Panc1 (cell line): ENCODE results near the gene DELE1. TPM values are rescaled to one million over a fixed set of nuclear protein-coding genes. Genes with fewer than 3 reads are reported as not detected.

Experiments
- ATAC-seq: fragments of 200-7000 bp; cut with Tn5 transposase; 2 replicates; pipeline ENCODE4 v1.9.1; 2020; ENCODE audit warnings: mild to moderate bottlenecking, moderate library complexity
- BruUV-seq: library from RNA; stranded (reverse); fragments of 400-500 nt; replicated peaks from 2 replicates; lab custom pipeline; 2021; lab: Mats Ljungman, UMichigan
- CTCF ChIA-PET: fragments of 300-600 bp; sonication (Branson Sonifier 250); formaldehyde crosslinking; loops from one replicate; lab custom pipeline; 2022; ENCODE audit warnings: antibody characterized with exemption; lab: Charles Lee
- POLR2A ChIA-PET: fragments of 300-600 bp; sonication (Branson Sonifier 250); formaldehyde crosslinking; loops from one replicate; lab custom pipeline; 2022; ENCODE audit warnings: antibody characterized with exemption; lab: Charles Lee
- DNase-seq: peaks from one replicate; pipeline ENCODE4 v3.0.0-alpha.2; 2010; ENCODE audit warnings: low read depth, low spot score
- H3K27ac ChIP-seq: 2 replicates; pipeline ENCODE4 v1.5.1; 2011; ENCODE audit warnings: mild to moderate bottlenecking, low read length, inconsistent platforms
- H3K27me3 ChIP-seq: fragments of 200-500 bp; sonication (Bioruptor generic); 2 replicates; pipeline ENCODE4 v1.6.0; 2014; ENCODE audit warnings: low read length, inconsistent platforms; ENCODE audit not compliant: control insufficient read depth, insufficient read depth
- H3K36me3 ChIP-seq: fragments of 200-500 bp; sonication (Bioruptor generic); 2 replicates; pipeline ENCODE4 v1.5.1; 2014; ENCODE audit warnings: inconsistent platforms, mild to moderate bottlenecking, low read length, moderate library complexity; ENCODE audit not compliant: control insufficient read depth, insufficient read depth
- H3K4me1 ChIP-seq: 2 replicates; pipeline ENCODE4 v1.5.1; 2011; ENCODE audit warnings: inconsistent platforms, mild to moderate bottlenecking, low read length, moderate library complexity; ENCODE audit not compliant: control insufficient read depth, insufficient read depth
- H3K4me3 ChIP-seq, 2 experiments: 2 replicates each; pipeline ENCODE4 v1.5.1; 2011 to 2012; ENCODE audit warnings: low read depth in 2 of 2, low read length in 2 of 2, mild to moderate bottlenecking in 2 of 2, inconsistent platforms in 1 of 2, moderate library complexity in 1 of 2
- H3K9me3 ChIP-seq: fragments of 200-500 bp; sonication (Bioruptor generic); 2 replicates; pipeline ENCODE4 v1.5.1; 2014; ENCODE audit warnings: low read depth, mild to moderate bottlenecking, inconsistent platforms, low read length, moderate library complexity; ENCODE audit not compliant: control insufficient read depth, insufficient read depth
- POLR2AphosphoS5 ChIP-seq: IDR thresholded peaks from 2 replicates; pipeline ENCODE4 v1.6.1; 2012; ENCODE audit warnings: mild to moderate bottlenecking, low read depth, low read length, moderate library complexity
- SIN3A ChIP-seq: IDR thresholded peaks from 2 replicates; pipeline ENCODE4 v1.6.1; 2012; ENCODE audit warnings: low read depth, mild to moderate bottlenecking, low read length, moderate library complexity, borderline replicate concordance; ENCODE audit not compliant: insufficient read depth
- TCF7L2 ChIP-seq: IDR thresholded peaks from 2 replicates; pipeline ENCODE4 v1.6.1; 2011; ENCODE audit warnings: mild to moderate bottlenecking, low read depth, low read length, inconsistent platforms
- in situ Hi-C: cut with HindIII; loops from 2 replicates; pipeline ENCODE4 v1.10.0; 2016; ENCODE audit warnings: low sequenced_read_pairs, low pct_unique_long_range_greater_than_20kb
- intact Hi-C: fragments of 100-400 bp; cut with micrococcal nuclease; formaldehyde crosslinking; loops from one replicate; pipeline ENCODE4 v1.10.0; 2022; ENCODE audit not compliant: unreplicated experiment
- total RNA-seq: library from RNA; stranded (reverse); gene quantifications from one replicate; pipeline ENCODE4 v1.2.1, GENCODE V29; 2021; ENCODE audit not compliant: unreplicated experiment
- TF ChIP-seq, protein P1 (sequence below), 2 experiments: IDR thresholded peaks; 2 replicates each; pipeline ENCODE4 v1.6.1; 2011 to 2012; ENCODE audit warnings: low read depth in 2 of 2, control low read depth in 1 of 2, low read length in 1 of 2, mild to moderate bottlenecking in 1 of 2, moderate library complexity in 1 of 2; ENCODE audit not compliant: insufficient read depth in 1 of 2
- TF ChIP-seq, protein P2 (sequence below): fragments of 450-650 bp; IDR thresholded peaks from 2 replicates; pipeline ENCODE4 v1.5.1; 2017; ENCODE audit warnings: mild to moderate bottlenecking

Gene DELE1
- total RNA-seq, 1 experiment from 2014 or later = 78.4 TPM

DNA sequence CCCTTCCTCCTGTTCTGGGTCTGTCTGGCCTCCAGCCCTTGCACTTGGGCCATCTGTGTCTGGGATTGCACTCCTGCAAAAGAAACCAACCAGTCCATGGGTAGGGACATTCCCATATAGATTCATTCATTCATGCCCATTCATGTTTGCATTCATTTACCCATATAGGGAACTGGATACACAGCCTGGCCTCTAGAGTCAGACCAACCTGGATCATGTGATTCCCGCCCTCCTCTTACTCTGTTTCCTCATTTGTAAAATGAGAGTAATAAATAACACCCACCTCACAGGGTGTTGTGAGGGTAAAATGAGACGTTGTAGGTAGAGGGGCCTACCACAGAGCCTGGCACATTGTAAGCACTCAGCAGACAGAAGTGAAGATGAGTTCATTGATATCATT lies 25.8 kb downstream of the DELE1 start:
- no peaks in the 10 kb centered on the region for H3K36me3 ChIP-seq
- H3K27ac ChIP-seq = no peak overlapping the region
- no peak for DNase-seq
- POLR2A ChIA-PET = no interaction called here
- intact Hi-C loops = no loop called here
- CTCF ChIA-PET = no interaction called here
- H3K4me1 ChIP-seq = no peaks in the 10 kb centered on the region
- BruUV-seq = no TSS peak
- no peaks in the 10 kb centered on the region; the same call in none of the 2 replicates for H3K27me3 ChIP-seq
- TF ChIP-seq, protein P1, sequence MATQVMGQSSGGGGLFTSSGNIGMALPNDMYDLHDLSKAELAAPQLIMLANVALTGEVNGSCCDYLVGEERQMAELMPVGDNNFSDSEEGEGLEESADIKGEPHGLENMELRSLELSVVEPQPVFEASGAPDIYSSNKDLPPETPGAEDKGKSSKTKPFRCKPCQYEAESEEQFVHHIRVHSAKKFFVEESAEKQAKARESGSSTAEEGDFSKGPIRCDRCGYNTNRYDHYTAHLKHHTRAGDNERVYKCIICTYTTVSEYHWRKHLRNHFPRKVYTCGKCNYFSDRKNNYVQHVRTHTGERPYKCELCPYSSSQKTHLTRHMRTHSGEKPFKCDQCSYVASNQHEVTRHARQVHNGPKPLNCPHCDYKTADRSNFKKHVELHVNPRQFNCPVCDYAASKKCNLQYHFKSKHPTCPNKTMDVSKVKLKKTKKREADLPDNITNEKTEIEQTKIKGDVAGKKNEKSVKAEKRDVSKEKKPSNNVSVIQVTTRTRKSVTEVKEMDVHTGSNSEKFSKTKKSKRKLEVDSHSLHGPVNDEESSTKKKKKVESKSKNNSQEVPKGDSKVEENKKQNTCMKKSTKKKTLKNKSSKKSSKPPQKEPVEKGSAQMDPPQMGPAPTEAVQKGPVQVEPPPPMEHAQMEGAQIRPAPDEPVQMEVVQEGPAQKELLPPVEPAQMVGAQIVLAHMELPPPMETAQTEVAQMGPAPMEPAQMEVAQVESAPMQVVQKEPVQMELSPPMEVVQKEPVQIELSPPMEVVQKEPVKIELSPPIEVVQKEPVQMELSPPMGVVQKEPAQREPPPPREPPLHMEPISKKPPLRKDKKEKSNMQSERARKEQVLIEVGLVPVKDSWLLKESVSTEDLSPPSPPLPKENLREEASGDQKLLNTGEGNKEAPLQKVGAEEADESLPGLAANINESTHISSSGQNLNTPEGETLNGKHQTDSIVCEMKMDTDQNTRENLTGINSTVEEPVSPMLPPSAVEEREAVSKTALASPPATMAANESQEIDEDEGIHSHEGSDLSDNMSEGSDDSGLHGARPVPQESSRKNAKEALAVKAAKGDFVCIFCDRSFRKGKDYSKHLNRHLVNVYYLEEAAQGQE (IDR thresholded peaks at IDR 0.05; ENCODE audit: insufficient read depth in 1 of 2, low read depth in 2 of 2, low read length in 1 of 2) = no peak
- no peaks in the 10 kb centered on the region for H3K9me3 ChIP-seq
- in situ Hi-C loops = no loop called here
- no peak for ATAC-seq
- H3K4me3 ChIP-seq = no peak overlapping the region

DNA sequence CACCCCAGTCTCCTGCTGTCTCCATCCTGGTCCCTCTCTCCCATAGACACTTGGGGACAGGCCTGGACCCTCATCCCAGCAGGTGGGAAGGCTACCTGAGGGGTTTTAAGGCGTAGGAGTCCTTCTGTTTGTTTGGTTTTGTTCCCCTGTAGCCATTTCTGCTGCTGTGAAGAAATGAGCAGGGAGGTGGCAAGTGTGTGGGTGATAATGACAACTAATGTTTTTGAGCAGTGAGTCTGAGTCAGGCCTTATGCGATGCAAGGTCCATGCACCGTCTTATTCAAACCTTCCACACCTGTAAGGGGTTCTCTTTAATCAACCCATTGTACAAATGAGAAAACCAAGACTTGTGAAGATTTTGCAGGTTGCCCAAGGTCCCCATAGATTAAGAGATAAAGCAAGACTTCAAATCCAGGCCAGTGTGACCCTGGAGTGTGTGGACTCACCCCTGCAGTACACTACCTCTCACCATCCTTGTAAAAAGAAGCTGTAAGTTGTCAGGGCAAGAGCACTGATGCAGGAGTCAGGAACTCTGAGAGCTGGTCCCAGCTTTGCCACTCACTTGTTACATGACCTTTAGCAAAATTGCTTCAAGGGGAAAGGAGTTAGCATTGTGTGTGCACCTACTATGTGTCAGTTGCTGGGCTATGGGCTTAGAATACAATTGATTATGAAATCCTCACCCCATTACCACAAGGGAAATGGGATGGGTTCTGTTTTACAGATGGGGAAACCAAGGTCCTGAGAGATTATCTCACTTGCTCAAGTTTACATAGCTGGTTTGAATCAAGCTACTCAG lies 26.7 kb downstream of the DELE1 start:
- BruUV-seq = no TSS peak

More for the DNA sequence above, 26.7 kb downstream of the DELE1 start:
- TF ChIP-seq, protein P1 (IDR thresholded peaks at IDR 0.05; ENCODE audit: insufficient read depth in 1 of 2, low read depth in 2 of 2, low read length in 1 of 2) = no peak
- TF ChIP-seq POLR2AphosphoS5 (no peak), SIN3A (no peak), TCF7L2 (no peak)
- TF ChIP-seq, protein P2, sequence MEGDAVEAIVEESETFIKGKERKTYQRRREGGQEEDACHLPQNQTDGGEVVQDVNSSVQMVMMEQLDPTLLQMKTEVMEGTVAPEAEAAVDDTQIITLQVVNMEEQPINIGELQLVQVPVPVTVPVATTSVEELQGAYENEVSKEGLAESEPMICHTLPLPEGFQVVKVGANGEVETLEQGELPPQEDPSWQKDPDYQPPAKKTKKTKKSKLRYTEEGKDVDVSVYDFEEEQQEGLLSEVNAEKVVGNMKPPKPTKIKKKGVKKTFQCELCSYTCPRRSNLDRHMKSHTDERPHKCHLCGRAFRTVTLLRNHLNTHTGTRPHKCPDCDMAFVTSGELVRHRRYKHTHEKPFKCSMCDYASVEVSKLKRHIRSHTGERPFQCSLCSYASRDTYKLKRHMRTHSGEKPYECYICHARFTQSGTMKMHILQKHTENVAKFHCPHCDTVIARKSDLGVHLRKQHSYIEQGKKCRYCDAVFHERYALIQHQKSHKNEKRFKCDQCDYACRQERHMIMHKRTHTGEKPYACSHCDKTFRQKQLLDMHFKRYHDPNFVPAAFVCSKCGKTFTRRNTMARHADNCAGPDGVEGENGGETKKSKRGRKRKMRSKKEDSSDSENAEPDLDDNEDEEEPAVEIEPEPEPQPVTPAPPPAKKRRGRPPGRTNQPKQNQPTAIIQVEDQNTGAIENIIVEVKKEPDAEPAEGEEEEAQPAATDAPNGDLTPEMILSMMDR = no peak
- H3K36me3 ChIP-seq = no peaks in the 10 kb centered on the region
- intact Hi-C loops (no loop called here), in situ Hi-C loops (no loop called here)
- DNase-seq = no peak
- no peaks in the 10 kb centered on the region for H3K4me1 ChIP-seq
- H3K9me3 ChIP-seq = no peaks in the 10 kb centered on the region
- no peaks in the 10 kb centered on the region; the same call in none of the 2 replicates for H3K27me3 ChIP-seq
- no peak overlapping the region for H3K4me3 ChIP-seq
- ChIA-PET CTCF (no interaction called here), POLR2A (interaction anchor here (0.5 kb wide), 1 partner anchor 60 kb away, joined by 4 read pairs; no protein-coding TSS in a partner anchor)
- no peak for ATAC-seq
- H3K27ac ChIP-seq = no peak overlapping the region
